GM12891 (cell line): ENCODE measurements around the gene GIGYF2.

ENCODE experiments used
- DNase-seq: peaks from one replicate; pipeline ENCODE4 v3.0.0; 2011; ENCODE audit warnings: low spot score; ENCODE audit not compliant: insufficient read length
- FAIRE-seq: peaks from 2 replicates; lab custom pipeline; 2011; peaks lifted over from hg19 to GRCh38; lab: Jason Lieb, UNC
- PAX5 ChIP-seq: IDR thresholded peaks from 2 replicates; pipeline ENCODE4 v1.6.1; 2011; ENCODE audit warnings: low read length, moderate library complexity, mild to moderate bottlenecking; ENCODE audit not compliant: insufficient read depth, severe bottlenecking
- POLR2A ChIP-seq: IDR thresholded peaks from 2 replicates; pipeline ENCODE4 v1.6.1; 2011; ENCODE audit warnings: low read depth, low read length, control low read depth
- POLR2AphosphoS5 ChIP-seq: IDR thresholded peaks from 2 replicates; pipeline ENCODE4 v1.6.1; 2011; ENCODE audit warnings: low read depth, low read length, control low read depth
- POU2F2 ChIP-seq: IDR thresholded peaks from 2 replicates; pipeline ENCODE4 v1.6.1; 2011; ENCODE audit warnings: low read depth, mild to moderate bottlenecking, control low read depth, low read length, moderate library complexity
- SPI1 ChIP-seq: IDR thresholded peaks from 2 replicates; pipeline ENCODE4 v1.6.1; 2011; ENCODE audit warnings: low read depth, low read length, control low read depth
- TAF1 ChIP-seq: IDR thresholded peaks from 2 replicates; pipeline ENCODE4 v1.6.1; 2011; ENCODE audit warnings: low read depth, low read length, control low read depth

The GIGYF2 gene

DNA sequence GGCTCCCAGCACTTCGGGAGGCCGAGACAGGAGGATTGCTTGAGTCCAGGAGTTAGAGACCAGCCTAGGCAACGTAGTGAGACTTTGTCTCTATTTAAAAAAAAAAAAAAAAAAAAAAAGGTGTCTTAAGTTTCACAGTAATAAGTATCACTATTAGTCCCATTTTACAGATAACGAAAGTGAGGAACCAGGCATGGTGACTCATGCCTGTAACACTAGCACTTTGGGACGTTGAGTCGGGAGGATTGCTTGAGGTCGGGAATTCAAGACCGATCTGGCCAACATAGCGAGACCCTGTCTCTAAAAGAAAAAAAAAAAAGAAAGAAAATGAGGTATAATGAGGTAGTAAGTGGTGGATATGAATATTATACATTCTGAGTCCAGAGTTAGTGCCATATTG is 76.7 kb downstream of the GIGYF2 start:
- peak; percentile 40 for FAIRE-seq
- TF ChIP-seq SPI1 (no peak), TAF1 (no peak), POLR2A (no peak), PAX5 (no peak), POU2F2 (no peak), POLR2AphosphoS5 (no peak)
- no peak for DNase-seq

DNA sequence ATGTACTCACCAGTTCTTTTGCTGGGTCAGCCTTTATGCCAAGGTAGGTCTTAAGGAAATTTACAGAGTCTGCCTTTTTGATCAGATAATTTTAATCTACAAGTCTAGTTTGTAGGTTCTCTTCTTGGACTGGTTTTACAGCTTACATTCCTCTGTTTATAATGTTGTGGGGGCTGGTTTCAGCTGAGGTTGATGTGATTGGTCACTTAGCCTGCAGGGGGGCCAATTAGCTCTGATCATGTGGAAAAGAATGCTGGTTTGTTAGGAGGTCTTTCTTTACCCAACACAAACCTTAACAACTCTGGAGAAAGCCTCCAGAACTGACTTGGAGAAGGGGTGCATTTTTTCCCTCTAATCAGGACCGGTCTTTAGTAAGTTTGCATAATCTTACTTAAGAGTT is 79.3 kb downstream of the GIGYF2 start, which contains the start of gene KCNJ13:
Gene KCNJ13 (minus strand): TSS at position 131 of the 400 bp plus-strand sequence. CDS start 5,203 bp downstream, outside the sequence.
- no peak for FAIRE-seq
- no peak for TF ChIP-seq POLR2AphosphoS5
- TF ChIP-seq SPI1: no peak
- TF ChIP-seq TAF1: no peak
- no peak for TF ChIP-seq PAX5
- TF ChIP-seq POU2F2: no peak
- TF ChIP-seq POLR2A: no peak
- no peak for DNase-seq

DNA sequence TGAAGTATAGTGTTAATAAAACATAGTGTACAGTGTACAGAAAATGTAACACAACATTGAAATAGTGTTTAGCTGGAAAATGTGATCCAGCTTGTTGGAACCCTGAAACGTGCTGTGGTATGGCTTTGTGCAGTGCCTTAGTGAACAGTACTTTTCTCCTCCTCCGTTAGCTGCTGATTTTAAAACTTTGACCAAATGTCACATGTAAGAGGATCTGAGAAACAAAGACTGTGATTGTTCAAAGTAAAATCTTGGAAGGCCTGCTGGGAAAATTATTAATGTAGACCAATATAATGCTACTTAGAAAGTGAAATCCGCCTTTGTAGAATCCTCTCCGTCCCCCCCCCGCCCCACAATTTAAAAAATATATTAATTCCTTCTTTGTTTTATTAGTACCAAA is 80.1 kb downstream of the GIGYF2 start:
- TF ChIP-seq POLR2A (no peak), TAF1 (no peak), POU2F2 (no peak), POLR2AphosphoS5 (no peak), SPI1 (no peak), PAX5 (no peak)
- DNase-seq: no peak
- FAIRE-seq: no peak

DNA sequence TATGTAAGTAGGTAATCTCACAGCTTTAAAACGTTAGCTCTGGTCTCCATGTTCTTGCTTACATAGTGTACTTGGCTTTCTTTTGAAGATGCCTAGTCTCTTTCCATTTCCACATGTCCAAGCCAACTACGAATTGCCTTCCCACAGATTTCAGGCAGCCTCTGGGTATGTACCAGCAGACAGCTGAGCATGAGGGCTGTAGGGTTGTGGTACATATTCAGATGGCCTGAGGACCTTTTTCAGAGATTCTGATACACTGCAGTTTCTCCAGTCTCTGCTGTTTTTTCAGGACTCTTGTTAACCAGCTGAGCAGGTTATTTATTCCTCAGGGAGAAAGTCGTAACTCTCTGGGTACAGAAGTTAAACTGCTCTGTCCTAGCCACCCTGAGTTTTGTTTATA is 82.3 kb downstream of the GIGYF2 start:
- TF ChIP-seq PAX5 (no peak), POU2F2 (no peak), TAF1 (no peak), POLR2AphosphoS5 (no peak), POLR2A (no peak), SPI1 (no peak)
- DNase-seq: no peak
- no peak for FAIRE-seq

DNA sequence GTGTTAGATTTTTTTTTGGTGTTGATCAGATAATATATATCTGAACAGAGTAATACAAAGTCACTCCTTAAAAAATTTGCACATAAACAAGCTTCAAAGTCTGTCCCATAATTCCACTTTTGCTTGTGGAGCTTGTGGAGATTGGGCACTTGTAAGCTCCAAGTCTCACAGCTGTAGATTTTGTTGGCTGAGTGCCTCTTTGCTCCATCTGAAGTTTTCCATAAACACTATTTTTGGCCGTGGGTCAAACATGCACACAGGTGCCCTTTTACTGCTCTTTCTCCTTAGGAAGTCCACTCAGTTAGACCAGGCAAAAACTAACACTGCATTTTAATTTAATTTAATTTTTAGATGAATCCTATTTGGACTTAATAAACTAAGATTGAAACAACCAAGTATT is 82.8 kb downstream of the GIGYF2 start:
- TF ChIP-seq POLR2AphosphoS5 (no peak), POU2F2 (no peak), TAF1 (no peak), POLR2A (no peak), SPI1 (no peak), PAX5 (no peak)
- DNase-seq (no peak), FAIRE-seq (no peak)

DNA sequence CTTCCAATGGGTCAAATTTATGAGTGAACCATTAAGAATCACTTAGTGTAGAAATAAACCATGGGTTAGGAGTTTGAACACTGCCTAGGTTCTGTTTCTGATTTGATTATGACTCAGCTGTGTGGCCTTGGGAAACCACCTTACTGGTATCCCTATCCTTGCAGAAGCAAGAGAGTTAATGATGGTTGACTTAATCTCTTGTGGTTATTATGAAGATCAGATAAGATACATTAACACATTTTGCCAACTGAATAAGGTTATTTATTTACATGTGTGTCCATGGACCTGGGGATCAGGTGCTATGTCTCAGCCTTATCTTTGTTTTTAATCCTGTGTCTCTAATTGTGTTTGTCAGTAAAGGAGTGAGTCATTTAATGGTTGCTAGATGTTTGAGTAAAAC is 84.6 kb downstream of the GIGYF2 start:
- FAIRE-seq: peak; percentile 20
- no peak for DNase-seq
- TF ChIP-seq TAF1: no peak
- no peak for TF ChIP-seq PAX5
- TF ChIP-seq POLR2AphosphoS5: no peak
- no peak for TF ChIP-seq POU2F2
- TF ChIP-seq SPI1: no peak
- TF ChIP-seq POLR2A: no peak

DNA sequence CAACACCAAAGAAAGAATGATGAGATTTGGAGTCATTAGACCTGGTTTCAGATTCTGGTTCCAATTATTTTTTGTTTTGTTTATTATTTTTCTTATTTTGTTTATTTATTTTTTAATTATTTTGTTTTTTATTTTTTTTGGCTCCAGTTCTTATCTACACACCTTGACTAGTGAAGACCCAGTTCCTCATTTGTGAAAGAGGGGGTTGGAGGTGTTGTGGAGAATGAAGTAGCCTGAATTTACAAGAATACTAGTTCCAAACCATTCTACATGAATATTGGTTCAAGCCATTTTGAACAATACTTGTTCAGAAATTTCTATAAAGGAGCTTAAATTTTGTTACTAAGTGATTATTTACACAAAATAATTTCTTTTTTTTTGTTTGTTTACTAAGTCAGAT is 86.1 kb downstream of the GIGYF2 start:
- no peak for DNase-seq
- FAIRE-seq: no peak
- TF ChIP-seq POLR2AphosphoS5: no peak
- TF ChIP-seq PAX5: no peak
- no peak for TF ChIP-seq POU2F2
- peak; percentile 73 for TF ChIP-seq SPI1

DNA sequence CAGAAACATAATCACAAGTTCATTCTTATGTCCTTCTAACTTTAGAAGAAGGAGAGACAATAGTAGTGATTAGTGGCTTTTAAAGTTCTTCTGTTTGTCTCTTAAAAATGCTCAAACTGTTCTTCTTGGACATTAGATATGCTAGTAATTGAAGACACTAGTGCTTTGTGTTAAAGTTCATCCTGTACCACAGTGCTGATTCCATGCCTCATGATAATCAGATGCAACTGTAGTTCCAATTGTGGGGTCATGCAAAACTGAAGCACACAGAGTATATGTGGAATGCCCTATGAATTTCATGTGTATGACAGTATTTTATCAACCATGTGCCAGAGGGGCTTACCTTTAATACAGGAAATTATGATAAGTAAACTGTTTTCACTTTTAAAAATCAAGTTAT is 90.7 kb downstream of the GIGYF2 start:
- TF ChIP-seq POLR2A (no peak), PAX5 (no peak), POU2F2 (no peak), SPI1 (no peak), TAF1 (no peak), POLR2AphosphoS5 (no peak)
- DNase-seq: no peak
- no peak for FAIRE-seq

DNA sequence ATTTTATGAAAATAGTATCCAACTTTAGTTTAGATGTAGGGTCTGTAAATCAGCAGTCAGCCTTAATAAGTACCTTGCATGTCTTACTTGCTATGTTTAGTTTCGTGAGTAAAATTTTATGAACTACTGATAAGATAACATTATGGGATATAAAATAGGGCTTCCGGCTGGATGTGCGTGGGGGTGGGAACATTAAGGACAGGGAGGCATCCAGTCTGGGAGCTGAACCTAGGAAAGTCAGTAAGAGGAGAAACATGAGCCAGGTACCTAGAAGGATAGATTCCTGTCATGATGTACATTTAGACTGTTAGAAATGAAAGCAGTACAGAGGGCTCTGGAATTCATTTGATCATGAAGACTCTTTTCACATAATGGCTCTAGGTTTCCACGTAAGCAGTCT is 92.0 kb downstream of the GIGYF2 start:
- FAIRE-seq (no peak), DNase-seq (no peak)
- TF ChIP-seq SPI1: no peak
- no peak for TF ChIP-seq POU2F2
- no peak for TF ChIP-seq PAX5
- no peak for TF ChIP-seq TAF1
- TF ChIP-seq POLR2AphosphoS5: no peak
- TF ChIP-seq POLR2A: no peak

DNA sequence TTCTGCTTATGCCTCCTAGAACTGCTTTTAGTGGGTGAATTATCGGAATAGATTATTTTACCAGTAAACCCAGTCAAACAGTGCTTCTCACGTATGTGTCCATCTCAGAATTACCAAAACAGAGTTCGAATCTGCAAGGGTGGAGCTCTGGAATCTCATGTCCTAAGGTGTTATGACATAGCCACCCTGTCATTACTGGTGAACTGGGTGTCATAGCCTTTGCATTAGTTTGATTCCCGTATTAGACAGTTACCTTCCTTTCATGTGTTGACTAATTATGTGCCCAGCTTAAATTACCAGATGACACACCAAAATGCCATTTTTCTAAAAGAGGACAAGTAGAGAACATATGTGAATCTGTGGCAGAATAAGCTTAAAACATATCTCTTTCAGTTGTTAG is 94.4 kb downstream of the GIGYF2 start:
- no peak for DNase-seq

More for the DNA sequence above, 94.4 kb downstream of the GIGYF2 start:
- no peak for FAIRE-seq
- TF ChIP-seq POU2F2 (no peak), SPI1 (no peak), PAX5 (no peak)
